GM15510 (cell line): ENCODE data around the gene ROBO3.

Experiments used
- POLR2A ChIP-seq: IDR thresholded peaks from 3 replicates; pipeline ENCODE4 v1.6.1; 2011; ENCODE audit warnings: borderline replicate concordance; ENCODE audit not compliant: insufficient read length; ENCODE audit errors: extremely low read depth

The ROBO3 gene

DNA sequence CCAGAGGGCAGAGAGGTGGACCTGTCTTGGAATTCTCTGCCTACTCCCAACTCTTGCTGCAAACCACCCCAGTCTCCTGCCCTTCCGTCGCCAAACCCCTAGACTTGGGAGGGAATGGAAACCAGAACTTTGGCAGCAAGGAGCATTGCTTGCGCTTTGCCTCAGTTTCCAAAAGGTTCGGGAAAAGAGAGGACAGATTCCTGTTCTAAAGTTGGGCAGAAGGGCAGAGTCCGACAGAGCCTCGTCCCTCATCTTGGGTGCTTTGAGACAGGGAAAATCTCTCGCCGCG lies 396 bp upstream of the ROBO3 start:
- TF ChIP-seq POLR2A, result no peak

GRCh38 chr11:124865902-124866851 lies 945 bp downstream of the ROBO3 start:
- TF ChIP-seq POLR2A, result no peak

DNA sequence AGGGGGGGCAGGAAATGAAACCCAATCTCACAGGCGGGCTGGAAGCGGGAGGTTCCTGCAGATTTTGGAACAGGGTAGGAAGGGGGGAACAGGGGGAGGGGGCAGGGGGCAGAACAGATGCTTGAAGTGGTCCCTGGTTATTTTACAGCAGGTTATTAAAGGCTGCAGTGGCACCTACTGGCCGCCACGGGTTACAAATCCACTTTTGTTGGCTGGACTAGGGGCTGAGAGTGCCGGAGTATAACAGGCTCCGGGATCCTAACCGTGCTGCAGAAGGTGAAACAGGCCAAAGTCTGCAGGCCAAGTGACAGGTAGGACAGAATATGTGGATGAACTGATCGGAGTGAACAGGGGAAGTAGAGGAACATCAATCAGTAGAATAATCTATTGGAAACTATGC lies 2.5 kb downstream of the ROBO3 start:
- TF ChIP-seq POLR2A, result no peak

GRCh38 chr11:124868331-124869274 lies 3.4 kb downstream of the ROBO3 start:
- TF ChIP-seq POLR2A, result no peak

- no peak for TF ChIP-seq POLR2A
Observed at GRCh38 chr11:124869331-124869730, 4.1 kb downstream of the ROBO3 start.

DNA sequence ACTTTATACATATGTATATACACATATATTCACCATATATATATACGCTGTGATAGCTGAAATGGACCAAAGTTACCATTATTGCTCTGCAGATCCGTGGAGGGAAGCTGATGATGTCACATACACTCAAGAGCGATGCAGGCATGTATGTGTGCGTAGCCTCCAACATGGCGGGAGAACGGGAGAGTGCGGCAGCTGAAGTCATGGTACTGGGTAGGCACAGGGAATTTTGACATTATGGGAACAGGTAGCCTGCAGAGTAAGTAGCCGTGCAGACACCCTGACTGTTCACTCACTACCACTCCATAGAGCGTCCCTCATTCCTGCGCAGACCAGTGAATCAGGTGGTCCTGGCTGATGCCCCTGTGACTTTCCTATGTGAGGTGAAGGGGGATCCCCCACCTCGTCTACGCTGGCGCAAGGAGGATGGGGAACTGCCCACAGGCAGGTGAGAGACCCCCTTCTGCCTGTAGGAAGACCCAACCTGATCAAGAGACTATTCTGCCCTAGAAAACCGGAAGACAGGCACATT lies 4.7 kb downstream of the ROBO3 start:
- TF ChIP-seq POLR2A, result no peak

GRCh38 chr11:124870430-124870829 lies 5.2 kb downstream of the ROBO3 start:
- TF ChIP-seq POLR2A, result no peak

DNA sequence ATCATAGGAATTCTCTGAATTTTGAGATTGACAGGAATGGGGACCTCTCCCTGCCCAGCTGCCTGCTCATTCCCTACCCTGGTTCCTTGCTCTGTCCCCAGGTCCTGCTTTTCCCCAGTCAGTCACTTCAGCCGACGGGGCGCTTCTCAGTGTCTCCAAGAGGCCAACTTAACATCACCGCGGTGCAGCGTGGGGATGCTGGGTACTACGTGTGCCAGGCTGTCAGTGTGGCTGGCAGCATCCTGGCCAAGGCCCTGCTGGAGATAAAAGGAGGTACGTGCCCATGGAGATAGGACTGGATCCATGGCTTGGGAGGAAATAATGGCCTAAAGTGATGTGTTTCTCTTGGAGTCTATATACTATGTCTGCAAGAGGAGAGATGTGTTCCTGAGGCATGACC lies 7.0 kb downstream of the ROBO3 start:
- no peak for TF ChIP-seq POLR2A

DNA sequence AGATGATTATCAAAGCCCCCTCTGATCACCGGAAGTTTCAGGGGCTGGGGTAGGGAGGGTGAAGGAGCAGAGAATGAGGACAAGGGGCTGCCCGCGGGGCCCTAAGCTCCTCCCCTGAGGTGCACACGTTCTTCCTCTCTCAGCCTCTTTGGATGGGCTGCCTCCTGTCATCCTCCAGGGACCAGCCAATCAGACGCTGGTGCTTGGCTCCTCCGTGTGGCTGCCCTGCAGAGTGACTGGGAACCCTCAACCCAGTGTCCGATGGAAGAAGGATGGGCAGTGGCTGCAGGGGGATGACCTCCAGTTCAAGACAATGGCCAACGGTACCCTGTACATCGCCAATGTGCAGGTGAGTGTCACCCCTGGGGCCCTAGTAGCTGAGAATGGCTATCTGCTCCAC lies 7.5 kb downstream of the ROBO3 start:
- TF ChIP-seq POLR2A, result no peak

DNA sequence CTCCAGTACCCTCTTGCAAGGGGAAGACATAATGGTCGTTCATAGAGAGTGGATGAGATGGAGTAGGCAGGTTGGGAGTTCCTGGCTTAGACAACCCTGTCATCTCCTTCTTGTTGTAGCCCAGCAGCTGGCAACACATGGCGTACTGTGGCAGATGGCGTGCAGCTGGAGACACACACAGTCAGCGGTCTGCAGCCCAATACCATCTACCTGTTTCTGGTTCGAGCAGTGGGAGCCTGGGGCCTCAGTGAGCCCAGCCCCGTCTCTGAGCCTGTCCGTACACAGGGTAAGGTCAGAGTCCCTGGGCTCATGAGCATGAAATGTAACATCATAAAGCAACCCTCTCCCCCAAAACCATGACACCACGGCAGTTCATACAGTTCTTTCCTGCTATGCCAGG lies 8.7 kb downstream of the ROBO3 start:
- no peak for TF ChIP-seq POLR2A

DNA sequence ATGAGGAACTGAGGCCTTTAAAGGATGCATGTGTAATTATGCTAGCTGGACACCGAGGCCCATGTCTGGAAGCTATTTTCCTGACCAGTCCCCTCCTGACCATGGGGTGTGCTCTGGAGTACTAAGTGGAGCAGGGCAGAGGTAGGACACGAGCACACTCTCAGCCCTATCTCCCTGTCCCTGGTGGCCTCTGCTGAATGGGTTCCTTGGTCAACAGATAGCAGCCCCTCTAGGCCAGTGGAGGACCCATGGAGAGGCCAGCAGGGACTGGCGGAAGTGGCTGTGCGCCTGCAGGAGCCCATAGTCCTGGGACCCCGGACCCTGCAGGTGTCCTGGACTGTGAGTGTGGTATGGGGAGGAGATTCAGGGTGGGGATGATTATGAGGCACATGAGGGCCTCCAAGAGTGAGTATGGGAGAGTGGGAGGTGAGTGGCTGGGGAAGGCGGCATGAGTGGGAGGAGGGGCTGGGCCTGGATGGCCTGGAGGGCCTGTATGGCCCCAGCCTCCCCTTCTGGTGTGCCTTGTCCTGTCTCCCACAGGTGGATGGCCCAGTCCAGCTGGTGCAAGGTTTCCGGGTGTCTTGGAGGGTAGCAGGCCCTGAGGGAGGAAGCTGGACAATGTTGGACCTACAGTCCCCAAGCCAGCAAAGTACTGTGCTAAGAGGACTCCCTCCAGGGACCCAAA lies 9.5 kb downstream of the ROBO3 start:
- no peak for TF ChIP-seq POLR2A

GRCh38 chr11:124875401-124875800 lies 10.2 kb downstream of the ROBO3 start:
- TF ChIP-seq POLR2A, result no peak

- TF ChIP-seq POLR2A, result no peak
Observed at GRCh38 chr11:124875943-124876817, 10.9 kb downstream of the ROBO3 start.
